Muscle of arm (tissue), 12 donors: ENCODE data around the gene SOS1. TPM values are rescaled to one million over a fixed set of nuclear protein-coding genes. Genes with fewer than 3 reads are reported as not detected.

ENCODE experiments used
- DNase-seq: peaks from one replicate; pipeline ENCODE4 v3.0.0-alpha.2; 2013
- polyA plus RNA-seq, 12 donors: library from polyadenylated mRNA; unstranded; fragments of 120-200 nt; gene quantifications; one replicate each; pipeline ENCODE4 v1.2.1, GENCODE V29; 2013; ENCODE audit not compliant: insufficient read length in 12 of 12

The SOS1 gene
- polyA plus RNA-seq, 12 donors: 26.0 to 71.0 (median 34.0) TPM; not detected in 1

DNA sequence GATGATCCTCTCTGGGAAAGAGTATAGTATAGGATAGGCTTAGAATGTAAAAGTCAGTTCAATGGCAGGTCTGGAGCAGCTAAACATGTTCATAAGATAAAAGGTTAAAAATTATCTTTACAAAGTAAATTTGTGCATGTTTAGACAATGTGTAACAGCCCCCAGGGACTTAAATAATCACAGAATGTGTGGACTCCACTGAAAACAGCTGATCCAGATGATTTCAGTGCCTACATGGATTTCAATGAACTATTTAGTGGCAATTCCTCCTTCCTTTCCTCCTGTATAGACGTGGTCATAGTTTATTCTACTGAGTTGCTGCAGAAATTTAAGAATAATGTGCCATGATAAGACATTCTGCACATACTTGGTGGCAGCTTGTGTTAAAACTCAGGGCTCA lies 188.3 kb downstream of the SOS1 start:
- DNase-seq: no peak

Other genes starting within 250 kb of the SOS1 start
- 10 to 100 TPM in 11 of 12 donors, not detected in 1; 16.5 to 44.3 (median 22.5) TPM for gene DHX57, start 245.1 kb downstream of the SOS1 start, polyA plus RNA-seq
- 10 to 100 TPM in 9 of 12 donors, 1 to 10 TPM in 1, not detected in 2; 9.2 to 21.1 (median 13.8) TPM for gene MORN2, start 245.1 kb downstream of the SOS1 start, polyA plus RNA-seq
- gene ARHGEF33, start 231.2 kb downstream of the SOS1 start, polyA plus RNA-seq: 1 to 10 TPM in 6 of 12 donors, under 1 TPM in 4, not detected in 2; 0.81 to 1.9 (median 1.2) TPM
- gene CDKL4, start 122.9 kb upstream of the SOS1 start, polyA plus RNA-seq: under 1 TPM in 8 of 12 donors, not detected in 4; 0.16 to 0.79 (median 0.26) TPM